SKM-1 treated with dmso at 0.1 percent for 144 hours (cell line): ENCODE data around the gene UGT2B10.

Experiments used
- DNase-seq: peaks from one replicate; lab custom pipeline; 2025; ENCODE audit not compliant: unreplicated experiment; lab: John Stamatoyannopoulos, UW

Gene UGT2B10

DNA sequence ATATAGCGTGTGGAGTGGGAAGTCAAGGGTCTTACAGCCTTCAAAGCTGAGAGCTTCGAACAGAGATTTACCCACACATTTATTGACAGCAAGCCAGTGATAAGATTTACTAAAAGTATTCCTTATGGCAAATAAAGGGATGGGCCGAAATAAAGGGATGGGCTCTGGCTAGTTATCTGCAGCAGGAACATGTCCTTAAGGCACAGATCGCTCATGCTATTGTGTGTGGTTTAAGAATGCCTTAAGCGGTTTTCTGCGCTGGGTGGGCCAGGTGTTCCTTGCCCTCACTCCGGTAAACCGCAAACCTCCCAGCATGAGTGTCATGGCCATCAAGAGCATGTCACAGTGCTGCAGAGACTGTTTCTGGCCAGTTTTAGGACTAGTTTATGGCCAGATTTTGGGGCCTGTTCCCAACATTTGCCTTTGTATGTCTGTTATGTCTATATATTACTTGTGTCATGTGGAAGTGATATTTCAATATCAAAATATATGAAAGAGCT lies 53.5 kb downstream of the UGT2B10 start:
- DNase-seq = no peak

DNA sequence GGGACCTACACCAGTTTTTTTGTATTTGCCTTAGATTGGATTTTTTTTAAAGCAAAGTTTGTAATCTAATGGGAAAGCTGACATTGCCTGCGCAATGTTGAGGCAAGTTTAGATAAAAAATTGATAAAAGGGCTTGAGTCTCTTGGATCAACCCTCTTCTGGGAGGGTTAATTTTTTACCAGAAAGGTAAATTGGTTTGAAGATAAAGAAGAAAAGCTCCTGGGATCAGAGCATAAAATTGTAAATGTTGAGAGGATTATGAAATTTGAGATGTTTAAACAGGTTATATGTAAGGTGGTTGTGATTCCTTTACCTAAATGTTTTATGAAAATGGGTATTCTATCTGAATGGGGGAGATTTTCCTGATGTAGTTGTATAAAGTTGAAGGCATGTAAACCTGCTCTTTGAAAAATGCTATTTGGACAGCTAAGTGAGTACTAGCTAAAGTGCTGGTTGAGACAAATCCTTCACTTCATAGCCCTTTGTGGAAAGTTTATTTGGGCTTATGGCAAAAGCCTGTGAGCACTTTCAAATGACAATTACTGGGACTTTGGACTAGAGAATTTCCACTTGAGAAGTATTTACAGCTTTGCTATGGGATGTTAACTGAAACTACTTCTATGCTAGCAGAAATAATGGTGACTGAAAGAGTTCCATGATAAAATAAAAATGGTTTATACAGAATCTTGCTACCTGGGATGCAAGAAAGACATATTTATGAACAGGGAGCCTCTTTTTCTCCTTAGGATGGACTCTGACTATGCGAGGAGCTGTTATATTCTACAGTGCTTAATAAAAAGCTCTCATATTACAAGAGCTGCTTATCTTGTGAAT lies 56.2 kb downstream of the UGT2B10 start:
- DNase-seq = no peak

GRCh38 chr4:68872643-68873502 lies 57.1 kb downstream of the UGT2B10 start:
- DNase-seq = no peak

DNA sequence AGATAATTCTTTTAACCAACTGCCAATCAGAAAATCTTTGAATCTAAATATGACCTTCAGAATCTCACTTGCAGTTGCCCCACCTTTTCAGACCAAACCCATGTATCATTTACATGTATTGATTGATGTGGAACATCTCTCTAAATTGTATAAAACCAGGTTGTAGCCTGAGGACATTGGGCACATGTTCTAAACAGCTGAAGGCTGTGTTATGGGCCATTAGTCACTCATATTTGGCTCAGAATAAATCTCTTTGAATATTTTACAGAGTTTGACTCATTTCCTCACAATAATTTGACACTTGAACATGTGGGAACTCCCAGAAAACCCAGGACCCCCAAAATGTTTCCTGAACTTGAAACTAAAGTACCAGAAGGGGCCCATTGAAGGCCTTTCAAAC lies 58.7 kb downstream of the UGT2B10 start:
- no peak for DNase-seq

DNA sequence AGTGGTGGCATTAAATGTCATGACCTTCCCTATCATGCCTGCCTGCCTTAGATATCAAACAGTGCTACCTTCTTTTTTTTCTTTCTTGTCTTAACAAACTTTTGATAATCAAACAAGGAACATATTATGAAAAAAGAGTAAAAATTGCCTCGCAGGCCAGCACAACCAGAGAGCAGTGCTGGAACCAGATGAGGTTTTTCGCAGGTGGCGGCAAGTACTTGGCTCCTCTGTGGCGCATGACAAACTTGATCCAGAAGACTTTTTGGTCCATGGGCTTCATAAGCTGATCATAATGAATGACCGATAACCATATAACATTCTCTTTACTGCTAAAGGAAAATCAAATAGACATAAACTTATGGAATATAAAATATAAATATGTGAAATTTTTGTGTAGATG lies 61.8 kb downstream of the UGT2B10 start:
- DNase-seq = no peak

DNA sequence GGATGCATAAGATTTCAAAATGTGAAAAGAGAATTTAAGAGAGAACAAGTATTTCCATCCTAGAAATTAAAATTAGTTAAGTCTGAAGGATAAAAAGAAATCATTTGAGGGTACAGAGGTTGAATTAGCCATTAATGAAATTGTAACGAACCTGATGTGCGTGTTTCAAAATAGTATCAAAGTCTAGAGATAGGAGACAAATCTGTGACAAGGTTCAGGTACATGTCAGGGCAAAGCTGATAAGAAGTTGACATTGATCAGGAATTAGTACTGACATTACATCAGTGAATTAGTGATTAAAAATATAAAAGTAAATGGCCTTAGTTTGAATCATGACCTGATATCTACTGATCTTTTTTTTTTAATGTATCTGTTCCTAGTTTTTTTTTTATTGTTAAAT lies 62.3 kb downstream of the UGT2B10 start:
- no peak for DNase-seq
